ENCODE measurements around the gene IL21R. TPM values are rescaled to one million over a fixed set of nuclear protein-coding genes. Genes with fewer than 3 reads are reported as not detected.

The IL21R gene
- total and polyA plus RNA-seq, 2 donors (not counting 3 experiments of a cell fraction or from before 2014, with no cell fraction given): 0.03 TPM; not detected in 1

DNA sequence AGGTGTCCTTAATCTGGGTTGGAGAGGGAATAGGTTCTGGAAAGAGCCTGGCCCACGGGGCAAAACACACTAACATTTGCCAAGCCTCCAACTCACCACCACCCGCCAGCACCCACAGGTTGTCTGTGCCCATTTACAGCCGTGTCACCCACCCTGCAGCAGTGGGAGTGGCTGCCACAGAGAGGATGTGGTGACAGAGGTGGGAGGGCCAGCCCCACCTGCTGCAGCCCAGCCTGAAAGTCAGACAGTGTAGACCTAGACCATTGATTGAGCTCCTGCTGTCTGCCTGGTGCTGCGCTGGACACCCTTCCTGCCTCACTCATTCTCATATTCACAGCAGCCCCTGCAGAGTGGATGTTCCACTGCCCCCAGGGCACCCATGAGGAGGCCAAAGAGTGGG, 44.7 kb downstream of the IL21R start:
- Histone ChIP-seq H3K4me1 (ENCODE audit: control insufficient read depth, extremely low read depth, insufficient read depth, low read length) (peaks cover 15% of the 10 kb centered on the region), H2AFZ (ENCODE audit: low read depth, low read length) (no peak overlapping the region), H3K36me3 (ENCODE audit: control insufficient read depth in 2 of 2, extremely low read depth in 1 of 2, insufficient read depth in 2 of 2, low read length in 2 of 2) (no peaks in the 10 kb centered on the region), H4K20me1 (replicated peaks; ENCODE audit: control insufficient read depth, extremely low read depth, insufficient read depth, low read length) (no peaks in the 10 kb centered on the region), H3K79me2 (ENCODE audit: control insufficient read depth, insufficient read depth, low read length) (no peaks in the 10 kb centered on the region), H3K27ac (ENCODE audit: insufficient read depth, low read depth, low read length) (no peak overlapping the region), H3K27me3 (ENCODE audit: control insufficient read depth in 2 of 2, insufficient read depth in 2 of 2, low read length in 2 of 2) (no peaks in the 10 kb centered on the region), H3K9me1 (replicated peaks; ENCODE audit: control insufficient read depth, extremely low read depth, insufficient read depth, low read length) (no peaks in the 10 kb centered on the region), H3K4me3 (replicated peaks in 1 of 3; ENCODE audit: insufficient read depth in 1 of 3, low read depth in 1 of 3, low read length in 3 of 3) (no peak overlapping the region), H3K4me2 (ENCODE audit: insufficient read depth, low read length) (no peak overlapping the region), H3K9ac (replicated peaks; ENCODE audit: extremely low read depth, insufficient read depth, low read length) (no peak overlapping the region), H3K9me3 (replicated peaks; ENCODE audit: control insufficient read depth, insufficient read depth, low read length) (no peaks in the 10 kb centered on the region)
- ChIA-PET CTCF (interaction anchor here (0.8 to 1.0 kb wide), 3 partner anchors 8 to 268 kb away, joined by 3 read pairs; no protein-coding TSS in a partner anchor), POLR2A (no interaction called here)
- TF ChIP-seq MYC (IDR thresholded peaks at IDR 0.05; ENCODE audit: low read depth, low read length): no peak
- TF ChIP-seq CTCF (IDR thresholded peaks at IDR 0.05; ENCODE audit: extremely low read depth in 1 of 2, insufficient read depth in 1 of 2, low read depth in 1 of 2, low read length in 2 of 2): no peak
- TF ChIP-seq JUN (IDR thresholded peaks at IDR 0.05; ENCODE audit: borderline replicate concordance, insufficient read depth, insufficient read length, low read depth): no peak
- BruUV-seq (replicated peaks): no TSS peak
- no peak for DNase-seq (ENCODE audit: low read depth, low spot score)
- intact Hi-C loops (cut with micrococcal nuclease): no loop called here
- FAIRE-seq: no peak
- dilution Hi-C loops (cut with MboI; ENCODE audit: extremely low pct_ligation_motif_present, low sequenced_read_pairs): no loop called here

GRCh38 chr16:27447301-27447700, 45.3 kb downstream of the IL21R start:
- TF ChIP-seq FOS (IDR thresholded peaks at IDR 0.05; ENCODE audit: borderline replicate concordance, insufficient read depth, low read length): no peak
- no peak for TF ChIP-seq MYC (IDR thresholded peaks at IDR 0.05; ENCODE audit: low read depth, low read length)
- no peak for TF ChIP-seq EZH2 (IDR thresholded peaks at IDR 0.05; ENCODE audit: borderline replicate concordance, low read depth, low read length, severe bottlenecking)
- TF ChIP-seq GATA2 (IDR thresholded peaks at IDR 0.05; ENCODE audit: insufficient read depth, insufficient read length, low read depth, low read length): no peak
- TF ChIP-seq, protein P1, sequence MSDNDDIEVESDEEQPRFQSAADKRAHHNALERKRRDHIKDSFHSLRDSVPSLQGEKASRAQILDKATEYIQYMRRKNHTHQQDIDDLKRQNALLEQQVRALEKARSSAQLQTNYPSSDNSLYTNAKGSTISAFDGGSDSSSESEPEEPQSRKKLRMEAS (IDR thresholded peaks at IDR 0.05; ENCODE audit: insufficient read depth, insufficient read length): no peak
- TF ChIP-seq CTCF (IDR thresholded peaks at IDR 0.05; ENCODE audit: extremely low read depth in 1 of 2, insufficient read depth in 1 of 2, low read depth in 1 of 2, low read length in 2 of 2): no peak
- Histone ChIP-seq H3K9me1 (replicated peaks; ENCODE audit: control insufficient read depth, extremely low read depth, insufficient read depth, low read length) (no peaks in the 10 kb centered on the region), H3K4me2 (ENCODE audit: insufficient read depth, low read length) (no peak overlapping the region), H3K36me3 (ENCODE audit: control insufficient read depth in 2 of 2, extremely low read depth in 1 of 2, insufficient read depth in 2 of 2, low read length in 2 of 2) (no peaks in the 10 kb centered on the region), H3K9ac (replicated peaks; ENCODE audit: extremely low read depth, insufficient read depth, low read length) (no peak overlapping the region), H2AFZ (ENCODE audit: low read depth, low read length) (no peak overlapping the region), H3K9me3 (replicated peaks; ENCODE audit: control insufficient read depth, insufficient read depth, low read length) (no peaks in the 10 kb centered on the region), H3K27me3 (ENCODE audit: control insufficient read depth in 2 of 2, insufficient read depth in 2 of 2, low read length in 2 of 2) (no peaks in the 10 kb centered on the region), H3K79me2 (ENCODE audit: control insufficient read depth, insufficient read depth, low read length) (no peaks in the 10 kb centered on the region), H3K4me3 (replicated peaks in 1 of 3; ENCODE audit: insufficient read depth in 1 of 3, low read depth in 1 of 3, low read length in 3 of 3) (no peak overlapping the region), H4K20me1 (replicated peaks; ENCODE audit: control insufficient read depth, extremely low read depth, insufficient read depth, low read length) (no peaks in the 10 kb centered on the region), H3K27ac (ENCODE audit: insufficient read depth, low read depth, low read length) (no peak overlapping the region), H3K4me1 (ENCODE audit: control insufficient read depth, extremely low read depth, insufficient read depth, low read length) (peaks cover 15% of the 10 kb centered on the region)
- FAIRE-seq (no peak), DNase-seq (ENCODE audit: low read depth, low spot score) (no peak)
- BruUV-seq (replicated peaks): no TSS peak
- ChIA-PET CTCF (interaction anchor here (0.8 to 1.0 kb wide), 3 partner anchors 8 to 268 kb away, joined by 3 read pairs; no protein-coding TSS in a partner anchor), POLR2A (no interaction called here)
- dilution Hi-C loops (cut with MboI; ENCODE audit: extremely low pct_ligation_motif_present, low sequenced_read_pairs): no loop called here
- intact Hi-C loops (cut with micrococcal nuclease): no loop called here
